Thoracic aorta (tissue), 2 donors: ENCODE data around the gene RBM47. TPM values are rescaled to one million over a fixed set of nuclear protein-coding genes. Genes with fewer than 3 reads are reported as not detected.

Experiments used
- ATAC-seq: fragments of 150-250 bp; one replicate; pipeline ENCODE4 v1.8.0; 2017; ENCODE audit warnings: low read depth; ENCODE audit not compliant: insufficient number of reproducible peaks, low FRiP score
- DNase-seq: peaks from one replicate; pipeline ENCODE4 v3.0.0-alpha.2; 2020; ENCODE audit warnings: low spot score
- H3K27ac ChIP-seq, 2 donors: fragments of 200-600 bp; sonication (generic); 1 replicate in 1 of 2; 2 replicates in 1 of 2; pipeline ENCODE4 v1.5.1; 2016; ENCODE audit warnings: mild to moderate bottlenecking in 2 of 2, moderate library complexity in 2 of 2
- H3K27me3 ChIP-seq: fragments of 200-600 bp; sonication (generic); replicated peaks from 2 replicates; pipeline ENCODE4 v1.6.0; 2016; ENCODE audit warnings: mild to moderate bottlenecking; ENCODE audit not compliant: insufficient read depth
- H3K36me3 ChIP-seq: fragments of 200-600 bp; sonication (generic); one replicate; pipeline ENCODE4 v1.5.1; 2016
- H3K4me1 ChIP-seq, 2 donors: fragments of 200-600 bp; sonication (generic); 1 replicate in 1 of 2; 2 replicates in 1 of 2; pipeline versions ENCODE4 v1.5.1 to v1.6.0; 2016; ENCODE audit warnings: low read depth in 2 of 2, mild to moderate bottlenecking in 1 of 2; ENCODE audit not compliant: control insufficient read depth in 1 of 2
- H3K4me3 ChIP-seq: fragments of 200-600 bp; sonication (generic); 2 replicates; pipeline ENCODE4 v1.5.1; 2016; ENCODE audit warnings: mild to moderate bottlenecking
- H3K9me3 ChIP-seq: fragments of 200-600 bp; sonication (generic); 2 replicates; pipeline ENCODE4 v1.5.1; 2016
- total RNA-seq, 2 donors: library from RNA; depleted of rRNA; stranded (reverse); fragments of >200 nt; gene quantifications; one replicate each; pipeline versions ENCODE4 v1.1.0 to v1.2.3, GENCODE V29; 2016
- TF ChIP-seq, protein P1 (sequence below): fragments of 200-600 bp; sonication (generic); IDR thresholded peaks from one replicate; pipeline ENCODE4 v1.5.1; 2019; ENCODE audit warnings: antibody characterized with exemption

Gene RBM47
- total RNA-seq, 2 donors from 2014 or later, result 31.5 to 56.7 TPM

DNA sequence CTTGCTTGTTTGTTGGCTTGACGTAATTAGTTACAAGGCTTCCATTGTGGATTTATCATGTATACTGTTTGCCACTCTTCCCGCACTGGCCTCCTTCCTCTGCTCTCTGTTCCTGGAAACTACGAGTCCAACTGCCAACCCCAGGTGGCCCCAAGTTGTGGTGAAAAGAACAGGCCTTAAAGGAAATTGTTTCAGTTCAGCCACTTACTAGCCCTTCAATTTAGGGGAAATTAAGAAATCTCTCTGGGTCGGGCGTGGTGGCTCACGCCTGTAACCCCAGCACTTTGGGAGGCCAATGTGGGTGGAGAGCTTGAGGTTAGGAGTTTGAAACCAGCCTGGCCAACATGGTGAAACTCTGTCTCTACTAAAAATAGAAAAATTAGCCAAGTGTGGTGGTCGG lies 28.0 kb downstream of the RBM47 start:
- H3K4me1 ChIP-seq, result no peaks in the 10 kb centered on the region
- H3K36me3 ChIP-seq, result no peaks in the 10 kb centered on the region
- TF ChIP-seq, protein P1, sequence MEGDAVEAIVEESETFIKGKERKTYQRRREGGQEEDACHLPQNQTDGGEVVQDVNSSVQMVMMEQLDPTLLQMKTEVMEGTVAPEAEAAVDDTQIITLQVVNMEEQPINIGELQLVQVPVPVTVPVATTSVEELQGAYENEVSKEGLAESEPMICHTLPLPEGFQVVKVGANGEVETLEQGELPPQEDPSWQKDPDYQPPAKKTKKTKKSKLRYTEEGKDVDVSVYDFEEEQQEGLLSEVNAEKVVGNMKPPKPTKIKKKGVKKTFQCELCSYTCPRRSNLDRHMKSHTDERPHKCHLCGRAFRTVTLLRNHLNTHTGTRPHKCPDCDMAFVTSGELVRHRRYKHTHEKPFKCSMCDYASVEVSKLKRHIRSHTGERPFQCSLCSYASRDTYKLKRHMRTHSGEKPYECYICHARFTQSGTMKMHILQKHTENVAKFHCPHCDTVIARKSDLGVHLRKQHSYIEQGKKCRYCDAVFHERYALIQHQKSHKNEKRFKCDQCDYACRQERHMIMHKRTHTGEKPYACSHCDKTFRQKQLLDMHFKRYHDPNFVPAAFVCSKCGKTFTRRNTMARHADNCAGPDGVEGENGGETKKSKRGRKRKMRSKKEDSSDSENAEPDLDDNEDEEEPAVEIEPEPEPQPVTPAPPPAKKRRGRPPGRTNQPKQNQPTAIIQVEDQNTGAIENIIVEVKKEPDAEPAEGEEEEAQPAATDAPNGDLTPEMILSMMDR, result no peak
- no peak overlapping the region for H3K4me3 ChIP-seq
- no peaks in the 10 kb centered on the region for H3K27me3 ChIP-seq
- H3K9me3 ChIP-seq, result no peaks in the 10 kb centered on the region
- DNase-seq (no peak), ATAC-seq (no peak)
- H3K27ac ChIP-seq, result peak overlapping the region in 1 of 2 donors; percentile 24

DNA sequence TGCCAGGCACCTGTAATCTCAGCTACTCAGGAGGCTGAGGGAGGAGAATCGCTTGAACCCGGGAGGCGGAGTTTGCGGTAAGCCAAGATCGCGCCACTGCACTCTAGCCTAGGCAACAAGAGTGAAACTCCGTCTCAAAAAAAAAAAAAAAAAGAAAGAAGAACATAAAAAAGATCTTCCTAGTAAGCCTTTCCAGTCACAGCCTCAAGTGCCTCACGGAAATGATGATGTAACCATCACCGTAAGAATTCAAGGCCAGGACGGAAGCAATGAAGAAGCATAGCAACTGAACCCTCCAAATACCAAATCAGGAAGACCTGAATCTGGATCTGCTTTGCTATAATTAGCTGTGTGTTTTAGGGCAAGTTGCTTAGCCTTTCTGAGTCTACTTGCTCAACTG lies 28.8 kb downstream of the RBM47 start:
- peak overlapping the region in 1 of 2 donors; percentile 24 for H3K27ac ChIP-seq
- no peak for ATAC-seq
- DNase-seq, result no peak
- H3K4me1 ChIP-seq, result no peaks in the 10 kb centered on the region
- no peaks in the 10 kb centered on the region for H3K36me3 ChIP-seq
- no peaks in the 10 kb centered on the region for H3K9me3 ChIP-seq
- H3K27me3 ChIP-seq, result no peaks in the 10 kb centered on the region
- no peak overlapping the region for H3K4me3 ChIP-seq
- TF ChIP-seq, protein P1, result no peak

DNA sequence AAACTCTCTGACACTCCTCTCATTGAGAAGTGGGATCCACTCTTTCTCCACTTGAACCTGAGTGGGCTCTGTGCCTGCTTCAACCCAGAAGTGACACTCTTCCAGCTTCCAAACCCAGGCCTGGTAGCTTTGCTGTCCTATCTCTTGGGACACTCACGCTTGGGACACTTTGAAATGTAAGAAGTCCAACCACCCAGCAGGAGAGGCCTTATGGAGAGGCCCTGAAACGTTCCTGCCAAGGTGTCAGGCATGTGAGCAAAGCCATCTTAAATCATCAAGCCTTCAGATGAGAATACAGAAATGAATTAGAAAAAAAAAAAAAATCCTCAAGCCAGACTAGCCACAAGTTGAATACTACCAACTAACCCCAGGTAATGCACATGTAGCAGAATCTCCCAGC lies 30.2 kb downstream of the RBM47 start:
- Histone ChIP-seq H3K4me3 (no peak overlapping the region), H3K36me3 (no peaks in the 10 kb centered on the region), H3K4me1 (no peaks in the 10 kb centered on the region), H3K27me3 (no peaks in the 10 kb centered on the region), H3K9me3 (no peaks in the 10 kb centered on the region), H3K27ac (no peak overlapping the region)
- ATAC-seq (no peak), DNase-seq (no peak)
- TF ChIP-seq, protein P1, result no peak

DNA sequence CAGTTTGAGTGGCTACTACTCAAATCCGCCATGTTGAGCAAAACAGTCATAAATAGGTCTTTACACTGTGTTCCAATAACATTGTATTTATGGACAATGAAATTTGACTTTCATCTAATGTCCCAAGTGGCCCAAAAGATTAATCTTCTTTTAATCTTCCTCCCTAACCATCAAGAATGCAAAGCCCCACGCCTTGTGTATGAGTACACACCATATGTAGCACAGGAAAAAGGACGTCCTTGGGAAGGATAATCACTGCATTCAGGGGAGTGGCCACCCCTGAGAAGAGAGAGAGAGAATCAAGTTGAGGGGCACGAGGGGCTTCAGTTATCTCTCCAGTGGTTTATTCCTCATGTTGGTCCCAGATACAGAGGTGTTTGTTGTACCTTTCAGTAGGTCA lies 33.1 kb downstream of the RBM47 start:
- H3K9me3 ChIP-seq, result no peaks in the 10 kb centered on the region
- TF ChIP-seq, protein P1, result no peak
- H3K4me1 ChIP-seq, result no peaks in the 10 kb centered on the region
- ATAC-seq, result no peak
- no peak for DNase-seq
- H3K27ac ChIP-seq, result no peak overlapping the region
- H3K27me3 ChIP-seq, result no peaks in the 10 kb centered on the region
- H3K36me3 ChIP-seq, result no peaks in the 10 kb centered on the region
- no peak overlapping the region for H3K4me3 ChIP-seq

DNA sequence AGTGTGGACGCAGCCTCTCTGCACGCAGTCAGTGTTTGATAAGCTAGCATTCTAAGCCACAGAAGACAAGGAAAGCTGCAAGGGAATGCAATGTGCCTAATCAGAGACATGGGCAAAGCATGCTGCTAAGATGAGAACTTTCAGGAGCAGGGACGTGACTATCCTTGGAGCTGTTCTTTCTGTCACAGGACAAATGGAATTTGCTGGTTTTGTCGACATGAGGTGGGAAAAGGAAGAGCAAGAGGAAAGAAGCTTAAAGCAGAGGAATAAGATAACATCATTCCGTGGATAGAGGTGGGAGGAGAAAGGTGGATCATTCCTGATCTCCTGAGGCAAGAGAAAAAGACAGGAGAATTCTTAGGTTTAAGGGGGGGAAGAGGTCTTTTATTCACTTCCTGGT lies 33.7 kb downstream of the RBM47 start:
- H3K4me3 ChIP-seq, result no peak overlapping the region
- H3K27me3 ChIP-seq, result no peaks in the 10 kb centered on the region
- no peaks in the 10 kb centered on the region for H3K9me3 ChIP-seq
- ATAC-seq (no peak), DNase-seq (no peak)
- no peak overlapping the region for H3K27ac ChIP-seq
- no peaks in the 10 kb centered on the region for H3K4me1 ChIP-seq
- TF ChIP-seq, protein P1, result no peak
- H3K36me3 ChIP-seq, result no peaks in the 10 kb centered on the region
